Measurements from ENCODE around the gene CTXN1.
"Not testable (repeated sequence)": the region's sequence is repeated elsewhere in the genome, so short reads cannot be mapped to it uniquely, and the experiment has no call there.

Gene CTXN1

DNA sequence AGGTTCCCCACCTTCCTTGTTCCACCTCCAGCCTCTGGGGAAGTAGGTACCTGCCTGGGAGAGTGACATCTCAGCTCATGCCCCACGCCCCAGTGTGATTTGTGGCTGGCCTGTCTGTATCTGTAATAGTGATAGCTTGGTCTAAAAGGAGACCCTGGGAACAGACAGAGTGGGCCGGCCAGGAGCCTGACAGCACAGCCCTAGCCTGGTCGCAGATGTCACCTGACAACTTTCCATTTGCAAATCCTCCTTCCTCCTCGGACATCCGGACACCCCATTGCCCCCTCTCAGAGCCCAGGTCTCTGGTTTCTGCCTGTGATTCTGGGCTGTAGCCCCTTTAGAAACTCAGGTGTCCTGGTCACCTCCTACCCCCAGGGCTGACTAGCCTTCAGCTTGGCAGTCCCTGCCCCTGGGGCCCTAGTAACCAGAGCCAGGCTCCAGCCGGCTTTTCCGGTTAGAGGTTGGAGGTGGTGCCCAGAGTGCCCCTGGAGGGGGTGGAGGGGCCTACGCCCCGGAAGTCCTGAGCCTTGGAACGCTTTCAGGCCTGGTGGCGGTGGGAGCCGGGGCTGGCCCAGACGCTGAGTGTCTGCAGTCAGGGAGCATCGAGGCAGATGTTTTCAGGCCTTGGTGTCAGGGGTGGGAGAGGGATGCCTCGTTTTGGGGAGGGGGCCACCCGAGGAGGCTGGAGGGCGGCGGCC is 31.2 kb downstream of the CTXN1 start:
- H3K4me3 ChIP-seq (replicated peaks; ENCODE audit: low read depth, low read length), result no peak overlapping the region
- DNase-seq (ENCODE audit: extremely low read depth, low read depth), result no peak
- TF ChIP-seq, protein P1, sequence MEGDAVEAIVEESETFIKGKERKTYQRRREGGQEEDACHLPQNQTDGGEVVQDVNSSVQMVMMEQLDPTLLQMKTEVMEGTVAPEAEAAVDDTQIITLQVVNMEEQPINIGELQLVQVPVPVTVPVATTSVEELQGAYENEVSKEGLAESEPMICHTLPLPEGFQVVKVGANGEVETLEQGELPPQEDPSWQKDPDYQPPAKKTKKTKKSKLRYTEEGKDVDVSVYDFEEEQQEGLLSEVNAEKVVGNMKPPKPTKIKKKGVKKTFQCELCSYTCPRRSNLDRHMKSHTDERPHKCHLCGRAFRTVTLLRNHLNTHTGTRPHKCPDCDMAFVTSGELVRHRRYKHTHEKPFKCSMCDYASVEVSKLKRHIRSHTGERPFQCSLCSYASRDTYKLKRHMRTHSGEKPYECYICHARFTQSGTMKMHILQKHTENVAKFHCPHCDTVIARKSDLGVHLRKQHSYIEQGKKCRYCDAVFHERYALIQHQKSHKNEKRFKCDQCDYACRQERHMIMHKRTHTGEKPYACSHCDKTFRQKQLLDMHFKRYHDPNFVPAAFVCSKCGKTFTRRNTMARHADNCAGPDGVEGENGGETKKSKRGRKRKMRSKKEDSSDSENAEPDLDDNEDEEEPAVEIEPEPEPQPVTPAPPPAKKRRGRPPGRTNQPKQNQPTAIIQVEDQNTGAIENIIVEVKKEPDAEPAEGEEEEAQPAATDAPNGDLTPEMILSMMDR (IDR thresholded peaks at IDR 0.05; ENCODE audit: low read depth, low read length, missing control alignments), result no peak

- not testable (repeated sequence) for DNase-seq (ENCODE audit: extremely low read depth, low read depth); H3K4me3 ChIP-seq (replicated peaks; ENCODE audit: low read depth, low read length)
Observed at GRCh38 chr19:7893362-7894101, 32.4 kb downstream of the CTXN1 start.

DNA sequence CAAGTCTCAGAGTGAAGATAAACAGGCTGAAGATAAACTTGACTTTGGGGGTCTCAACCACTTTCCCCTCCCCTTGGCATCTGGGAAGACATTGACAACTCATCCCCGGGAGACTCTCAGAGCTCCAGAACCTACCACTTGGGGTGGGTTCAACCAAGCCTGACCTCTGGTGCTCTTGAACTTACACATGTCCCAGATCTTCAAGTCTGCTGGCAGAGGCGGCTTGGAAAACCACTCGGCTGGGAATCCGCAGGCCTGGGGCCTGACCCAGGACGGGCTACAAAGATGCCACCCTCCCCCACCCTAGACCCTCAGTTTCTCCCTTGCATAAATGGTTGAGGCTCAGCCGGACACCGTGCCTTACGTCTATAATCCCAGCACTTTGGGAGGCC is 37.1 kb downstream of the CTXN1 start:
- DNase-seq (ENCODE audit: extremely low read depth, low read depth), result no peak
- TF ChIP-seq, protein P1 (IDR thresholded peaks at IDR 0.05; ENCODE audit: low read depth, low read length, missing control alignments), result no peak
- peak overlapping the region; percentile 61 for H3K4me3 ChIP-seq (replicated peaks; ENCODE audit: low read depth, low read length)

DNA sequence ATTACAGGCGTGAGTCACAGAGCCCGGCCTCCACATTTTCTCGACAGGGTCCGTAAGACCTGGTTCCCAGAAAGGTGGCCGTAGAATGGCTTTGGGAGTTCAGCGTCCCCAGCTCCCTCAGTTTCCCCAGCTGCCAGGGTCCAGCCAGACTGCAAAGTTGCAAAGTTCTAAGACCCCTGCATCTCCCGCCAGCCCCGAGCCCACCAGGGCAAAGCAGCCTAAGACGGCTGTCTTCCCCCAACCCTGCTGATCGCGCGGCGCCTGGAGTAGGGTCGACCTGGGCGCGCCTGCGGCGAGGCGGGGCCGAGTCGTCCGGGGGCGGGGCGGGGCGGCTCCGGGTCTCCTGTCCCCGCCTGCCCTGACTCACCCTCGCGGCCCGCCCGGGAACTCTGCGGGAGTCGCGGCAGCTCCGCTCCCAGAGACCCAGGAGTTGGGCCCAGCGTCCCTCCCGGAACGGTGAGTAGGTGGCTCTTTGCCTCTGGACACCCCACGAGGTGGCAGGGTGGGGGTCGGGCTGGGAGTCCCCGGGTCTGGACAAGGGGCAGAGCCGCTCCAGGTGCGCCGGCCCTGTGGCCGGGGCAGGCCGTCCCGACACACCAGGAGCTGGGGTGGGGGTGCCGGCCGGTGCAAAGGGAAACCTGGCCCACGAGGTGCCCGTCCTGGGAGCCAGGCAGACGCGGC is 37.6 kb downstream of the CTXN1 start, which contains the start of gene LRRC8E:
TSS of gene LRRC8E (plus strand) at position 366 of the 681 bp plus-strand sequence. CDS start 7,094 bp downstream, outside the sequence.
- peak within 1 kb of the TSS; percentile 61 for H3K4me3 ChIP-seq (replicated peaks; ENCODE audit: low read depth, low read length)
- TF ChIP-seq, protein P1 (IDR thresholded peaks at IDR 0.05; ENCODE audit: low read depth, low read length, missing control alignments), result no peak
- DNase-seq (ENCODE audit: extremely low read depth, low read depth), result no peak

GRCh38 chr19:7887408-7888144 is 38.4 kb downstream of the CTXN1 start:
- peak overlapping the region; percentile 61; the same call in 1 of the 2 replicates for H3K4me3 ChIP-seq (replicated peaks; ENCODE audit: low read depth, low read length)
- DNase-seq (ENCODE audit: extremely low read depth, low read depth), result no peak
- TF ChIP-seq, protein P1 (IDR thresholded peaks at IDR 0.05; ENCODE audit: low read depth, low read length, missing control alignments), result no peak

GRCh38 chr19:7885818-7886217 is 40.1 kb downstream of the CTXN1 start:
- no peak for DNase-seq (ENCODE audit: extremely low read depth, low read depth)
- TF ChIP-seq, protein P1 (IDR thresholded peaks at IDR 0.05; ENCODE audit: low read depth, low read length, missing control alignments), result no peak
- no peak overlapping the region for H3K4me3 ChIP-seq (replicated peaks; ENCODE audit: low read depth, low read length)

All from HFF-Myc (cell line).